Measurements from ENCODE around the gene HBD. TPM values are rescaled to one million over a fixed set of nuclear protein-coding genes. Genes with fewer than 3 reads are reported as not detected.

The HBD gene
- total and polyA plus RNA-seq, 9 of the 15 experiments (the other 6 are each of a cell fraction or from before 2014, with no cell fraction given): 11.8 to 169 (median 36.0) TPM

DNA sequence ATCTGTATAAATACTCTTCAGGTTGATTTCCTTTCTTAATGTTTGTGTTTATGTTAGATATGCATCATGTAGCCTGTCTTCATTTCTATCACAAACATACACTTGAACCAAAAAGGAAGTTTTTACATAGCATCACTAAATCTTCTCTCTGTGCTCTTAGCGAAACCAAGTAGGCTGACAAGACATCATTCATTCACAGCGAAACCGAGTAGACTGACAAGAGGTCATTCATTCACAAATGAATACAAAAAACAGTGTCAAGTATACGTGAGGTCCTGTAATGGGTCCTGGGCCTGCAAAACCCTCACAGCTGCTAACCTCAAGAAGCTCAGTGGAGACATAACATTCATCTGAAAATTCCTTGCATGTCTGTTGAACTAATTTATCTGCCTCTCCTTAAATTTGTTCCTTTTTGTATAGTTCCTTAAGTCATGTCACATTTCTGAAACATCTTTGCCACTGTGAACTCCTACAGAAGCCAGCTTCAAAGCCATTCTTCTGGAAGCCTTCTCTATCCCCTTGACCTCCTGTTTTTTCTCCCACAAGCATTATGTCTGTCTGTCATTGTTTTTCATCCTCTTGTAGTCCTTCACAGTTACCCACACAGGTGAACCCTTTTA lies 45.3 kb upstream of the HBD start (continued):
- peak; percentile 55 for TF ChIP-seq ZNF592 (IDR thresholded peaks at IDR 0.05)
- TF ChIP-seq, protein P1, sequence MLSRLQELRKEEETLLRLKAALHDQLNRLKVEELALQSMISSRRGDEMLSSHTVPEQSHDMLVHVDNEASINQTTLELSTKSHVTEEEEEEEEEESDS (CRISPR knock-in tag; IDR thresholded peaks at IDR 0.05): no peak
- TF ChIP-seq HMG20B (CRISPR knock-in tag; IDR thresholded peaks at IDR 0.05): no peak
- TF ChIP-seq, protein P2, sequence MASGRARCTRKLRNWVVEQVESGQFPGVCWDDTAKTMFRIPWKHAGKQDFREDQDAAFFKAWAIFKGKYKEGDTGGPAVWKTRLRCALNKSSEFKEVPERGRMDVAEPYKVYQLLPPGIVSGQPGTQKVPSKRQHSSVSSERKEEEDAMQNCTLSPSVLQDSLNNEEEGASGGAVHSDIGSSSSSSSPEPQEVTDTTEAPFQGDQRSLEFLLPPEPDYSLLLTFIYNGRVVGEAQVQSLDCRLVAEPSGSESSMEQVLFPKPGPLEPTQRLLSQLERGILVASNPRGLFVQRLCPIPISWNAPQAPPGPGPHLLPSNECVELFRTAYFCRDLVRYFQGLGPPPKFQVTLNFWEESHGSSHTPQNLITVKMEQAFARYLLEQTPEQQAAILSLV (tag; IDR thresholded peaks at IDR 0.05): no peak
- peak; percentile 76 for TF ChIP-seq ZNF24 (IDR thresholded peaks at IDR 0.05)
- TF ChIP-seq, protein P3, sequence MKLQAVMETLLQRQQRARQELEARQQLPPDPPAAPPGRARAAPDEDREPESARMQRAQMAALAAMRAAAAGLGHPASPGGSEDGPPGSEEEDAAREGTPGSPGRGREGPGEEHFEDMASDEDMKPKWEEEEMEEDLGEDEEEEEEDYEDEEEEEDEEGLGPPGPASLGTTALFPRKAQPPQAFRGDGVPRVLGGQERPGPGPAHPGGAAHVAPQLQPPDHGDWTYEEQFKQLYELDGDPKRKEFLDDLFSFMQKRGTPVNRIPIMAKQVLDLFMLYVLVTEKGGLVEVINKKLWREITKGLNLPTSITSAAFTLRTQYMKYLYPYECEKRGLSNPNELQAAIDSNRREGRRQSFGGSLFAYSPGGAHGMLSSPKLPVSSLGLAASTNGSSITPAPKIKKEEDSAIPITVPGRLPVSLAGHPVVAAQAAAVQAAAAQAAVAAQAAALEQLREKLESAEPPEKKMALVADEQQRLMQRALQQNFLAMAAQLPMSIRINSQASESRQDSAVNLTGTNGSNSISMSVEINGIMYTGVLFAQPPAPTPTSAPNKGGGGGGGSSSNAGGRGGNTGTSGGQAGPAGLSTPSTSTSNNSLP (IDR thresholded peaks at IDR 0.05; ENCODE audit: borderline replicate concordance, low read depth, low read length): no peak
- no peak for TF ChIP-seq HES1 (IDR thresholded peaks at IDR 0.05; ENCODE audit: low read depth)
- peak; percentile 9; the same call in 1 of the 2 replicates for TF ChIP-seq CXXC5 (CRISPR knock-in tag; IDR thresholded peaks at IDR 0.05)
- no peak for TF ChIP-seq THRB (CRISPR knock-in tag; conservative IDR thresholded peaks at IDR 0.05)
- TF ChIP-seq POLR2AphosphoS2 (IDR thresholded peaks at IDR 0.05; ENCODE audit: low read length): no peak
- no peak for TF ChIP-seq LARP7 (IDR thresholded peaks at IDR 0.05)

Data from K562 (cell line).